Suppressor macrophage (primary cell): ENCODE results near the gene PRKCE.
A peak's percentile ranks its signal among the peaks of the same experiment; 100 is the strongest.

Source experiments
- DNase-seq, 4 experiments: peaks; one replicate each; pipeline ENCODE4 v3.0.0-alpha.2; 2020 to 2022

The PRKCE gene

DNA sequence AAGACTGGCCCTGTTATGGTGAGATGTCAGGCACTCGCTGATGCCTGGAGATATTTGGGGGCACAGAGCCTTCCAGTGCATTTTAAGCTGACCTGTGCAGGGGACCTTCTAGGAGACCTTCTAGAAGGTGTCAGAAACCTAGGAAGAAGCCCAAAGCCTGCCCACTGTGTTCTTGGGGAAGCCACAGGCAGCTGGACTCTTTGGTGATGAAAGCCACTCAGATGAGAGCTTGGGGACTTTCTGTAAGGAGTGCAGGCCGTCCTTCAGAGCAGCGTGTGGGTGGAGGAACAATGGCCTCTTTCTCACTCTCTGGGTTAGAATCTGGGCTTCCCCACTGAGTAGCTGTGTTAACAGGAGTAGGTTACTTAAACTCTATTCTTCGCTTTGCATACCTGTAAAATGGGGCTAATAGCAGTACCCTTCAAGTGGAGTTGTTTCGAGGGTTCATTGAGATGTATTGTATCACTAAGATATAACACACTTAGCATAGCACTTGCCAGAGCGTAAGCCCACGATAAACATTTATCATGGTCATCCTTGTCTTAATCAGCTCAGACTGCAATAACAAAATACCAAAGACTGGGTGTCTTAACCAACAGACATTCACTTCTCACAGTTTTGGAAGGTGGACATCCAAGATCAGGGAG is 323.4 kb downstream of the PRKCE start:
- peak in 3 of 4 experiments; percentile 55 to 69 (median 60) for DNase-seq

DNA sequence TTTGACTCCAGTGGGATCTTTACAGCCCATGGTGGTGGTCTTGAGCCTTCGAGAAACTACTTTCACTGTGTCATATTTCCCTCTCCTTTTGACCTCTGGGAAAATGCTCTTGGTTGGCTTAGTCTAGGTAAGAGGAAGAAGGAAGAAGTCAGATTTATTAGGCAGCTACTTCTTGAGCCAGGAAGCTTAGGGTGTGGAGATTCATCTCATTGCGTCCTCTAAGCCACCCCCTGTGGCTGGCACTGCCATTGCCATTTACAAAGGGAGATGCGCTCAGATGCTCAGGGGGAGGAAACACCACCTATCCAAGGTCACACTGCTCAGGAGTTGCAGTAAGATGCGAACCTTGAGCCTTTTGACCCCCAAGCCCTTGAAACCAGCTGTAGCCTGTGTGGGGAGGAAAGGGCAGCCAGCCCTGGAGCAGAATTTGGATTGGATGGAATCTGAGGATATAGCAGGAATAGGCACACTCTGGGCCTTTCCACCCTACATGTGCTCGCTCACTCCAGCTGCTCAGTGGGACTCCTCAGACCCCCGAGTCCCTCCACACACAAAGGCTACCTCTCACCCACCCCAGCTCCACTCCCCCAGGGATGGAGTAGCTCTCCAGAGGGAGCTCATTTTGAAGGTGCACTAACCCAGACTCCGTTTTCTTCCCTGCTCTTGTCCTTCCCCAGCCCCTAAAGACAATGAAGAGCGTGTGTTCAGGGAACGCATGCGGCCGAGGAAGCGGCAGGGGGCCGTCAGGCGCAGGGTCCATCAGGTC is 324.5 kb downstream of the PRKCE start:
- no peak for DNase-seq

DNA sequence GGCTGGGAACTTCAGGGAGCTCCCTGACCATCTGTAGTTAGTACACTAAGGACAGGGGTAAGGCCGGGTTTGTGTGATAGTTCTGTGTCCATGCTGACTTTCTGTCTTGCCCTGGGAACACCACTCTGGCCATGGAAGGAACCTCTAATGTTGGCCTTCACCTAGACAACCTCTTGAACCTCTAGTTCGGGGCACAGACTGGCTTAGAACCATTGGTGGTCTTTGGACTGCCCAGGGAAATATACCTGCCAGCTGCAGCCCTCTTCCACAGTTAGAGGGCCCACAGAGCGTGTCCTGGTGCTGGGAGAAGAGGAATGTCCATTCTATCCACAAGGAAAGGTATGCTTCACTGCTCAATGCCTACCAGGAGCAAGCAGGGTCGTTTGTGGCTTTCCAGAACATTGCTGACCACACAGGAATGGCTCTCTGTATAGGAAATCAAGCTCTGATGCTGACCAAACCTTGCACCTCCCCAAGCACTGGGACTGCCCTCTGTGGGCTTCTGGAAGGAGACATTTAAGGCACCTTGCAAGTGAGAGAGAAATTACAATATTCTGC is 326.9 kb downstream of the PRKCE start:
- no peak for DNase-seq

- DNase-seq, result no peak
These were observed 327.6 kb downstream of the PRKCE start for GRCh38 chr2:45979065-45979464.

DNA sequence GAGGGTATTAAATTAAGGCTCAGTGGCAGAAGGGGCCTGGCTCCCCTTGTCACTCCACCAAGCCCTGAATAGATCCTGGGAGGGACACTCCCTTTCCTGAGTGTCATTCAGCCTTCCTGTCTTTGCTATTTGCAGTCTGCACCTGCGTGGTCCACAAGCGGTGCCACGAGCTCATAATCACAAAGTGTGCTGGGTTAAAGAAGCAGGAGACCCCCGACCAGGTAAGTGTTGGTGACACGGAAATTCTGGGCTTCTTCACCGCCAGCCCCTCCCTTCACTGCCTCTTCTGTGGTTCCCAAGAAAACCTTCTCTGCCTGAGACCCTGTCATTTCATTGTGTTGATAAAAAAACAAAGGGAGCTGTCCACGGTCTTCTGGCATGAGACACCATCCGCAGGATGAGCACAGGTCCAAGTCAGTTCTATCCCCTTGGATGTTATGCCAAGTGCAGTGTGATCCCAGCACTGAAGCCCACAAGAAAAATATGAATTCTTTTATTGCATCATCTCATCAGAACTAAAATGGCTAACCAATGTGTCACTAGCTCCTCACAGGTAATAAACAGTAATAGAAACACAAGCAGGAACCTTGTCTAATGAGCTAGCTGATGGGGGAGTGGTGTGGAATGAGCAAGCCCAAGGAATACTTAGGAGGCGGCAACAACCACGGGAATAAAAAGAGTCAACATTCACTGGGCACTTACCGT is 328.8 kb downstream of the PRKCE start:
- no peak for DNase-seq

- DNase-seq, result no peak
These were observed 330.0 kb downstream of the PRKCE start for GRCh38 chr2:45981384-45981930.

DNA sequence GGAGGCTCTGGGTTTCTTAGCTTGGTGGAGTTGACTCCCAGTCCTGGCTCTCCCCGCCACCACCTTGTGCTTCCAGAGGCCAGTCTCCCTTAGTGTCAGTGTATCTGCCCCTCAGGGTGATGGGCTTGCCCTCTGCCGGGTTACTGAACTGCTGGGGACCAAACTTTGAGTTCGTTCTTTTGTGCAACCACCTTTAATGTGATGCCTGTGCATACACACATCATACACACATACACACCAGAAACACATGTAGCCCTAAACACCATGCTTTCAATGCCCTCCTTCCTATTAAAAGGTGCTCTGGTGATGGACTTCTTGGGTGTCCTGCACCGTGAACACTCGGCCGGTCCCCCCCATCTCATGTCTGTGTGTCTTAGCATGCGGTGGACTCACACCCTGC is 330.6 kb downstream of the PRKCE start:
- no peak for DNase-seq

- DNase-seq, result no peak
These were observed 331.7 kb downstream of the PRKCE start for GRCh38 chr2:45983213-45983612.

DNA sequence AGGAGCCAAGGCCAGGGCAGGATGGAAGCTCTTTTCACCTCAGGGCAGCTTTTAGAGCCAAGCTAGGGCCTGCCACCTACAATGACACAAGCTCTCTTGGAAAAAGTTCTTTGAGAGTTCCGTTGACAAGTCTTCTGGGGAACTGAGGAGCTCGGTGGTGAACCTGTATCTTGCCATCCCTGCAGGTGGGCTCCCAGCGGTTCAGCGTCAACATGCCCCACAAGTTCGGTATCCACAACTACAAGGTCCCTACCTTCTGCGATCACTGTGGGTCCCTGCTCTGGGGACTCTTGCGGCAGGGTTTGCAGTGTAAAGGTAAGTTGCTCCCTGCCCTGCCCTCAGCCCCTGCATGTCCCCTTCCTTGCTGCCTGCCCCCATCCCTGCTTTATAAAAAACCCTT is 332.9 kb downstream of the PRKCE start:
- no peak for DNase-seq

GRCh38 chr2:45984896-45985473 is 333.5 kb downstream of the PRKCE start:
- peak; percentile 77 to 88 (median 84) for DNase-seq

DNA sequence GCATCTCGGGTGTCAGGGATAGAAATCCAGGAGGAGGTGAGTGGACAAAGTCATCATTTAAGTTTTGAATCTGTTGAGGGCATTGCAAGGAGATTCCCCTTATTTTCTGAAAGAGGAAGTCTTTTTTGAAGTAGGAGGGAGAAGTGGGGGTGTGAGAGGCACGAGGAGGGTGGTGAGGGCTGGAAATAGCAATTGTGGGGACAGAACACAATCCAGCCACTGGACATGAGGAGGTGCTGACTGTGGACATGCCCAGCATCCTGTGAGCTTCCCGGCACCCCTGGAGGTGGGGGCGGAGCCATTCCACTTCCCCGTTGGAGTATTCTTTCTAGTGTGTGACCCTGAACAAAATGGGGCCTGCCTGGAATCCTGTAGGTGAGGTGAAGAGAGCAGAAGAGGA is 335.0 kb downstream of the PRKCE start:
- peak; percentile 81 to 93 (median 92) for DNase-seq

DNA sequence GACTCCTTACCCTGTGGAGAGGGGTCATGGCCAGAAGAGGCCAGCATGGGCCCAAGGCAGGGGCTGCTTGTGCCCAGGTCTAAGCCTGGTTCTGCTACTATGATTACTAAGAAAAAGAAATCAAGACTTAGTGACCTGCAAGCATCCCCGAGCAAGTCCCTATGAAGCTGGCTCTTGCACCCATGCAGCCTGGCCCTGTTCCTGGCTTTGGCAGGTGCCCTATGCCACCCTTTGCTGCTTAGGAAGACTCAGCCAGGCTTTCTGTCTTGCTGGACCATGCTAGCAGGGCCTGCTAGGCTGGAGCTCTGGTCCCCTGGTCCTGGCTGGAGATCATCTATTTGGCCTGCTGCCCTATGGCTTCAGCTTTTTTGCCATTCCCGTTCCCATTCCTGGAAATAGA is 336.4 kb downstream of the PRKCE start:
- no peak for DNase-seq

DNA sequence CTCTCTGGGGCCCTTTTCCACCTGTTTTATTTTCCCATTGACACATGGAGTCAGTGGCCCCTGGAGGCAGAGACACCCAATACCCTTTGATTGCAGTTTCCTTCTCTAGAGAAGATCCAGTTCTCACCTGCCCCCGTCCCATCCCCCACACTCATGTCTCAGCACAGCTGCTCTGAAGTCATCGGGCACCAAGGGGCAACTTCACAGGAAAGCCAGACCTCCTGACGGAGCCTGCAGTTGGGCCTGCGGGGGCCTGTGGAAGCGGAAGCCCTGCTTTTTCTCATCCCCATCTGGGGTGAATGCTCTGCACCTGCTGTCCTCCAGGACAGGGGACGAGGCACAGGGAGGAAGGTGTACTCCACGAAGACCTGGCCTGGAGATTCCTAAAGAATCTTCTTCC is 337.4 kb downstream of the PRKCE start:
- no peak for DNase-seq

DNA sequence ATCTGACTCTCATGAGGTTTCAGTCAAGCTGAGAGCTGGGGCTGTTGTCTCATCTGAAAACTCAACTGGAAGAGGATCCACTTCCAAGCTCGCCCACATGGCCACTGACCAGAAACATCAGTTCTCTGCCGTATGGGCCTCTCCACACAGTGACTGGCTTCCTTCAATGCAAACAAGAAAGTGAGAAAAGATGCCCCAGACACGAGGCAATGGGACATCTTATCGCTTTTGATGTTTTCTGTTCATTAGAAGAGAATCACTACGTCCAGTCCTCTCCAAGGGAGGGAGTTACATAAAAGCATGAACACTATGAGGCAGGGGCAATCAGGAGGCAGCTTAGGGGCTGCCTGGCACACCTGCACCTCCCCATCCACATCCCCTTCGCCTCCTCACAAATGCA is 338.7 kb downstream of the PRKCE start:
- DNase-seq, result no peak

DNA sequence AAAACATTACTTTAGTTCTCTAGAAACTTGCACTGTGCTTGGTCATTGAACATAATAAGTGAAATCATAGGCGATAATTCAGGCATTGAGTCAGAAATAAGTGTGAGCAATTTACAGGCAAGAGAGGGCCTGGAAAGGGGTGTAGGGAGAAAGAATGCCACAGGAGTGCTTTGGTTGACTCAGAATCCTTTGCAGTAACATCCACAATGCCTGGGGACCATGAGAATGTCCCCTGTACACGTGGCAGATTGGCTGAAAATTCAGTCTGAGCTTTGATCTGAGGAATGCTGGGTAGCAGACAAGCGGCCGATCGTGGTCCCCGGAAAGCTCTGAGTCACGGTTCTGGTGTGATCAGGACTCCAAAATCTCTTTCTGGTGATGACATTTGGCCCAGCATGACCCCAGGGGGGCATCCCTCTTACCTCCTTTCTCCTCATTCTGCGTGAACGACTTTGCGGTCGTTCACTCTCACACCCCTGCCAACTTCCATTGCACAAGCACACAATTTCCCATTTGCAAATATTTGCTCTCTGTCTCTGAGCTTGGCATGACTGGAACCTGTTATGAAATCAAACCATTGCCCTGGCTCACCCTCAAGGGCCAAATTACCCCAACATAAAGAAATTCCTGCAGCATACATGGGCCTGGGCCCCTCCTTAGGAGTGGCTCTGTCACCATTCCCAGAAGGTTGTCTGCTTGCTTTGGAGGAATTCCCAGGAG is 340.7 kb downstream of the PRKCE start:
- peak in 3 of 4 experiments; percentile 17 to 34 (median 26) for DNase-seq

- no peak for DNase-seq
These were observed 341.4 kb downstream of the PRKCE start for GRCh38 chr2:45992741-45993475.

DNA sequence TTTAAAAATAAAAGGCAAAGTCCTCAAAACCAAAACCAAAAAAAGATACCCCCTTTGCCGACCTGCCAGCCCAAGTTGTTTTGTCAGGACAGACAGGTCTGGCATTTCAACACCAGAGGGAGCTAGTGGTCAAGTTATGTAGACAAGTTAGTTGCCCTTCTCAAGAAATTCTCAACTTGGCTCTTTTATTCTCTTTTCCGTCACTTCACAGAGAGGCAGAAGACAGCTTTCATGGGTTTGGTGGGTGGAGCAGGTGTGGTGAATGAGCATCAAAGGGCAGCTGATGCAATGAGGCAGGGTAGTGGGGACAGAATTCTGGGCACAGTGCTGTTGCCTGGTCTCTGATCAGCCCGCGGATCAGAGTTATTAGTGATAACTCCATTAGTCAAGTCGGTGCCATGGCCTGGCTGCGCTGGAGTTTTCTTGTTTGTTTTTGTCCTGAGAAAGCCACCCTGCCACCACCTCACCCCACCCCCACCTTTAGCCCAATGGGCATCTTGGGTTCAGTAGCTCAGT is 342.1 kb downstream of the PRKCE start:
- peak; percentile 83 to 92 (median 85) for DNase-seq

GRCh38 chr2:45994060-45994459 is 342.6 kb downstream of the PRKCE start:
- DNase-seq, result no peak

DNA sequence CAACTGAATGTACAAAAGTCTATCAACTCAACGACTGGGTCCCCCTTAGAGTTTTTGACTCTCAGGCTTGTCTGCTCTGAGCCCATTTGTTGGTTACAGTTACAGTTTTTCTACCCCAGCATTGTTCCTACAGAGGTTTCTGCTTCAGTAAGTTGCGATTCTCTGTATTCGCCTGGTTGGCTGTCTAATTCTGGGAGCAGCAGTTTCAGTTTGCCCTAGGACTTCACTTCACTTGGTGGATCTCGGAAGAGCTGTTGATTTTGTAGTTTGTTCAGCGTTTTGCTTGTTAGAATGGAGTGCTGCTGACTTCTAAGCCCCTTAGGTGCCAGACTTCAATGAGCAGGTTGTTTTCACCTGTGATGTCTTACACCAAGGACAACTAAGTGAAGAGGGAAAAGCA is 349.2 kb downstream of the PRKCE start:
- no peak for DNase-seq

DNA sequence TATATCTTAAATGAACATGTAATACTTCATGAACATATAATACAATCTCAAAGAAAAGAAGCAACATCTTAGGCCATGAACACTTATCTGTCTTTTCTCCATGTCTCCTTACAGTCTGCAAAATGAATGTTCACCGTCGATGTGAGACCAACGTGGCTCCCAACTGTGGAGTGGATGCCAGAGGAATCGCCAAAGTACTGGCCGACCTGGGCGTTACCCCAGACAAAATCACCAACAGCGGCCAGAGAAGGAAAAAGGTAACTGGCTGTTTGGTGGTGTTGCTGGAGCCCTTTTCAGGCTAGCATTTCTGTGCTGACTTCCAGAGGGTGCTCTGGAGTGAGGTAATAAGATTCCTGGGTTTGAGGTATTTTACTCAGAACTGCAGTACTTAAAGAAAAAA is 349.8 kb downstream of the PRKCE start:
- no peak for DNase-seq
